Tibial nerve (tissue), 4 donors: ENCODE measurements around the gene PNLDC1. TPM values are rescaled to one million over a fixed set of nuclear protein-coding genes. Genes with fewer than 3 reads are reported as not detected.
A peak's percentile ranks its signal among the peaks of the same experiment; 100 is the strongest.

Experiments
- DNase-seq, 2 donors: peaks; one replicate each; pipeline ENCODE4 v3.0.0-alpha.2; 2019; ENCODE audit warnings: low spot score in 2 of 2
- H3K27ac ChIP-seq, 4 donors: fragments of 200-600 bp; sonication (generic) in 3 of 4; one replicate each; pipeline ENCODE4 v1.5.1; 2017 to 2019; ENCODE audit warnings: mild to moderate bottlenecking in 1 of 4
- H3K27me3 ChIP-seq, 2 donors: fragments of 200-600 bp; sonication (generic) in 1 of 2; one replicate each; pipeline versions ENCODE4 v1.5.1 to v1.6.0; 2017 to 2019
- H3K36me3 ChIP-seq, 3 donors: fragments of 200-600 bp; sonication (generic); one replicate each; pipeline ENCODE4 v1.5.1; 2018 to 2019
- H3K4me1 ChIP-seq, 4 donors: fragments of 200-600 bp; sonication (generic) in 3 of 4; one replicate each; pipeline ENCODE4 v1.5.1; 2017 to 2019
- H3K4me3 ChIP-seq, 4 donors: fragments of 200-600 bp; sonication (generic) in 3 of 4; one replicate each; pipeline ENCODE4 v1.5.1; 2017 to 2019; ENCODE audit warnings: mild to moderate bottlenecking in 1 of 4, moderate library complexity in 1 of 4
- H3K9me3 ChIP-seq, 4 donors: fragments of 200-600 bp; sonication (generic) in 3 of 4; one replicate each; pipeline ENCODE4 v1.5.1; 2017 to 2019
- CTCF ChIP-seq, 5 experiments: fragments of 200-600 bp in 3 of 5; fragments of 450-650 bp in 2 of 5; sonication (generic) in 3 of 5; IDR thresholded peaks; one replicate each; pipeline ENCODE4 v1.5.1; 2016 to 2019; ENCODE audit warnings: antibody characterized with exemption in 5 of 5, mild to moderate bottlenecking in 3 of 5, moderate library complexity in 2 of 5
- EP300 ChIP-seq, 2 donors: sonication (generic); formaldehyde crosslinking; IDR thresholded peaks; one replicate each; pipeline ENCODE4 v1.6.1; 2017; ENCODE audit warnings: antibody characterized with exemption in 2 of 2, mild to moderate bottlenecking in 1 of 2
- POLR2A ChIP-seq, 2 donors: fragments of 450-650 bp; IDR thresholded peaks; one replicate each; pipeline ENCODE4 v1.6.1; 2017; ENCODE audit warnings: antibody characterized with exemption in 2 of 2, mild to moderate bottlenecking in 2 of 2, moderate library complexity in 2 of 2
- WGBS, 2 donors: methylation state at CpG; one replicate each; pipeline ENCODE4 v1.1.5; 2018; 5-methylcytosine and 5-hydroxymethylcytosine counted together
- total RNA-seq, 4 donors: library from RNA; depleted of rRNA; stranded (reverse); fragments of >200 nt; gene quantifications; one replicate each; pipeline ENCODE4 v1.1.0, GENCODE V29; 2016

PNLDC1 gene
- total RNA-seq, 4 donors from 2014 or later = 1.1 TPM; not detected in 3

- Histone ChIP-seq H3K36me3 (peaks cover 0 to 74% (median 11%) of the 10 kb centered on the region in 3 donors), H3K27me3 (no peaks in the 10 kb centered on the region), H3K9me3 (no peaks in the 10 kb centered on the region), H3K27ac (peak overlapping the region in 1 of 4 donors; percentile 44), H3K4me1 (peaks cover 0 to 3% (median 0%) of the 10 kb centered on the region in 4 donors), H3K4me3 (no peak overlapping the region)
- no peak for DNase-seq
- 66 to 72% methylated on average over 15 of the region's 15 CpGs for WGBS, 2 donors
- no peak for TF ChIP-seq CTCF (IDR thresholded peaks at IDR 0.05)
- no peak for TF ChIP-seq EP300 (IDR thresholded peaks at IDR 0.05)
- TF ChIP-seq POLR2A (IDR thresholded peaks at IDR 0.05) = no peak
These were observed 44.8 kb upstream of the PNLDC1 start for GRCh38 chr6:159754959-159755914.

GRCh38 chr6:159756508-159756907 lies 43.6 kb upstream of the PNLDC1 start:
- 82 to 83% methylated on average over 4 of the region's 4 CpGs for WGBS, 2 donors
- peaks cover 0 to 64% (median 8%) of the 10 kb centered on the region in 3 donors for H3K36me3 ChIP-seq
- no peaks in the 10 kb centered on the region for H3K9me3 ChIP-seq
- DNase-seq = no peak
- H3K27me3 ChIP-seq = no peaks in the 10 kb centered on the region
- TF ChIP-seq CTCF (IDR thresholded peaks at IDR 0.05) (no peak), POLR2A (IDR thresholded peaks at IDR 0.05) (no peak), EP300 (IDR thresholded peaks at IDR 0.05) (no peak)
- H3K27ac ChIP-seq = no peak overlapping the region
- H3K4me1 ChIP-seq = peaks cover 0 to 13% (median 9%) of the 10 kb centered on the region in 4 donors
- H3K4me3 ChIP-seq = no peak overlapping the region

- no peak overlapping the region for H3K4me3 ChIP-seq
- H3K27me3 ChIP-seq = no peaks in the 10 kb centered on the region
- 93 to 95% methylated on average over 7 of the region's 7 CpGs for WGBS, 2 donors
- no peak overlapping the region for H3K27ac ChIP-seq
- H3K4me1 ChIP-seq = peaks cover 0 to 22% (median 17%) of the 10 kb centered on the region in 4 donors
- H3K9me3 ChIP-seq = no peaks in the 10 kb centered on the region
- DNase-seq = no peak
- H3K36me3 ChIP-seq = peaks cover 0 to 47% (median 8%) of the 10 kb centered on the region in 3 donors
- no peak for TF ChIP-seq CTCF (IDR thresholded peaks at IDR 0.05)
- TF ChIP-seq EP300 (IDR thresholded peaks at IDR 0.05) = no peak
- TF ChIP-seq POLR2A (IDR thresholded peaks at IDR 0.05) = no peak
These were observed 41.8 kb upstream of the PNLDC1 start for GRCh38 chr6:159758031-159759001.

- DNase-seq = no peak
- Histone ChIP-seq H3K4me1 (peaks cover 0 to 23% (median 17%) of the 10 kb centered on the region in 4 donors), H3K36me3 (peaks cover 0 to 43% (median 8%) of the 10 kb centered on the region in 3 donors), H3K4me3 (no peak overlapping the region), H3K9me3 (no peaks in the 10 kb centered on the region), H3K27ac (peak overlapping the region in 1 of 4 donors; percentile 98), H3K27me3 (no peaks in the 10 kb centered on the region)
- TF ChIP-seq EP300 (IDR thresholded peaks at IDR 0.05) (no peak), POLR2A (IDR thresholded peaks at IDR 0.05) (no peak), CTCF (IDR thresholded peaks at IDR 0.05) (no peak)
- 76 to 78% methylated on average over 2 of the region's 2 CpGs for WGBS, 2 donors
These were observed 40.4 kb upstream of the PNLDC1 start for GRCh38 chr6:159759645-159760044.
